Keratinocyte (primary cell): Measurements from ENCODE around the gene LRRC46. TPM values are rescaled to one million over a fixed set of nuclear protein-coding genes. Genes with fewer than 3 reads are reported as not detected.

ENCODE experiments used
- DNase-seq: peaks from one replicate; pipeline ENCODE4 v3.0.0-alpha.2; 2011; ENCODE audit warnings: low read depth, missing footprints, low spot score
- FAIRE-seq: peaks from 2 replicates; lab custom pipeline; 2011; peaks lifted over from hg19 to GRCh38; lab: Jason Lieb, UNC
- H2AFZ ChIP-seq: 2 replicates; pipeline ENCODE4 v1.6.0; 2012; ENCODE audit warnings: low read length, control low read depth, inconsistent platforms; ENCODE audit not compliant: control insufficient read depth
- H3K27ac ChIP-seq: 2 replicates; pipeline ENCODE4 v1.5.1; 2011; ENCODE audit warnings: low read length; ENCODE audit not compliant: control insufficient read depth, insufficient read depth
- H3K27me3 ChIP-seq: 3 replicates; pipeline ENCODE4 v1.6.0; 2011; ENCODE audit warnings: low read length; ENCODE audit not compliant: control insufficient read depth, insufficient read depth; ENCODE audit errors: extremely low read depth
- H3K36me3 ChIP-seq, 2 experiments: 2 replicates in 1 of 2; 3 replicates in 1 of 2; pipeline ENCODE4 v1.5.1; 2011; ENCODE audit warnings: low read length in 2 of 2, mild to moderate bottlenecking in 1 of 2; ENCODE audit not compliant: control insufficient read depth in 2 of 2, insufficient read depth in 2 of 2; ENCODE audit errors: extremely low read depth in 1 of 2
- H3K4me1 ChIP-seq: 3 replicates; pipeline ENCODE4 v1.5.1; 2011; ENCODE audit warnings: low read length; ENCODE audit not compliant: control insufficient read depth, insufficient read depth; ENCODE audit errors: extremely low read depth
- H3K4me2 ChIP-seq: 3 replicates; pipeline ENCODE4 v1.6.0; 2011; ENCODE audit warnings: low read depth, low read length; ENCODE audit not compliant: control insufficient read depth, insufficient read depth; ENCODE audit errors: extremely low read depth
- H3K4me3 ChIP-seq, 3 experiments: fragments of 200-600 bp in 1 of 3; sonication (generic) in 1 of 3; 2 replicates in 2 of 3; 3 replicates in 1 of 3; pipeline ENCODE4 v1.5.1; 2011 to 2016; ENCODE audit warnings: low read length in 3 of 3, mild to moderate bottlenecking in 3 of 3, control low read depth in 2 of 3, inconsistent platforms in 1 of 3, low read depth in 1 of 3, mixed read lengths in 1 of 3, mixed run types in 1 of 3, moderate library complexity in 1 of 3; ENCODE audit not compliant: control insufficient read depth in 2 of 3, insufficient read depth in 2 of 3; ENCODE audit errors: extremely low read depth in 1 of 3
- H3K79me2 ChIP-seq: 2 replicates; pipeline ENCODE4 v1.6.0; 2012; ENCODE audit warnings: low read length; ENCODE audit not compliant: control insufficient read depth, insufficient read depth
- H3K9ac ChIP-seq: 3 replicates; pipeline ENCODE4 v1.6.0; 2011; ENCODE audit warnings: low read length; ENCODE audit not compliant: control insufficient read depth, insufficient read depth; ENCODE audit errors: extremely low read depth
- H3K9me1 ChIP-seq: 3 replicates; pipeline ENCODE4 v1.6.0; 2011; ENCODE audit warnings: low read length; ENCODE audit not compliant: control insufficient read depth, insufficient read depth; ENCODE audit errors: extremely low read depth
- H3K9me3 ChIP-seq: 2 replicates; pipeline ENCODE4 v1.5.1; 2012; ENCODE audit warnings: low read depth, low read length; ENCODE audit not compliant: control insufficient read depth
- H4K20me1 ChIP-seq: 3 replicates; pipeline ENCODE4 v1.6.0; 2011; ENCODE audit warnings: low read length; ENCODE audit not compliant: control insufficient read depth, insufficient read depth; ENCODE audit errors: extremely low read depth
- CTCF ChIP-seq, 3 experiments: IDR thresholded peaks in 1 of 3; conservative IDR thresholded peaks in 1 of 3; optimal IDR thresholded peaks in 1 of 3; 2 replicates in 2 of 3; 3 replicates in 1 of 3; pipeline versions ENCODE3 to v1.5.1; 2011; ENCODE audit warnings: low read length in 3 of 3, mild to moderate bottlenecking in 3 of 3, moderate library complexity in 2 of 3, control low read depth in 1 of 3, inconsistent platforms in 1 of 3; ENCODE audit not compliant: insufficient read depth in 2 of 3; ENCODE audit errors: extremely low read depth in 1 of 3
- EZH2 ChIP-seq: IDR thresholded peaks from one replicate; pipeline ENCODE4 v1.6.1; 2012; ENCODE audit warnings: inconsistent platforms, mild to moderate bottlenecking, low read length, moderate library complexity
- dilution Hi-C: fragments of 300-500 bp; cut with MboI; formaldehyde crosslinking; loops from one replicate; pipeline ENCODE4 v1.7.0; 2020; ENCODE audit warnings: low sequenced_read_pairs; ENCODE audit not compliant: extremely low pct_ligation_motif_present
- polyA plus RNA-seq, 5 experiments: library from polyadenylated mRNA; depleted of rRNA in 3 of 5; stranded (reverse) in 3 of 5; stranded (forward) in 1 of 5; unstranded in 1 of 5; fragments of >200 nt; gene quantifications; 1 replicate in 1 of 5; 2 replicates in 3 of 5; 3 replicates in 1 of 5; pipeline versions ENCODE4 v1.2.1 to v1.2.3, GENCODE V29; 2011 to 2012; ENCODE audit warnings: missing spikeins in 2 of 5, low read depth in 1 of 5, low replicate concordance in 1 of 5

Gene LRRC46
- polyA plus RNA-seq, 1 donor (not counting 4 experiments of a cell fraction or from before 2014, with no cell fraction given) = 0.43 TPM

- Histone ChIP-seq H3K4me1 (peaks cover 20% of the 10 kb centered on the region), H3K4me2 (no peak overlapping the region), H2AFZ (no peak overlapping the region), H3K27me3 (no peaks in the 10 kb centered on the region), H3K9ac (no peak overlapping the region), H3K79me2 (no peaks in the 10 kb centered on the region), H3K9me1 (peaks cover 4% of the 10 kb centered on the region), H3K4me3 (no peak overlapping the region), H3K36me3 (peaks cover 0 to 4% of the 10 kb centered on the region in 2 experiments), H4K20me1 (no peaks in the 10 kb centered on the region), H3K27ac (no peak overlapping the region), H3K9me3 (no peaks in the 10 kb centered on the region)
- TF ChIP-seq EZH2 (no peak), CTCF (optimal IDR thresholded peaks at IDR 0.05 in 1 of 3, IDR thresholded peaks at IDR 0.05 in 1 of 3, conservative IDR thresholded peaks at IDR 0.05 in 1 of 3; ENCODE audit: extremely low read depth in 1 of 3, insufficient read depth in 2 of 3, low read length in 3 of 3) (no peak)
- dilution Hi-C loops = no loop called here
- DNase-seq = no peak
- FAIRE-seq = no peak
These were observed 22.5 kb upstream of the LRRC46 start for GRCh38 chr17:47808830-47809480.

- H3K4me1 ChIP-seq = peaks cover 20% of the 10 kb centered on the region
- H3K36me3 ChIP-seq = peaks cover 0 to 4% of the 10 kb centered on the region in 2 experiments
- no peak overlapping the region for H2AFZ ChIP-seq
- H3K4me2 ChIP-seq = peak overlapping the region; percentile 72
- peak; percentile 60 for DNase-seq
- H3K9me3 ChIP-seq = no peaks in the 10 kb centered on the region
- peak overlapping the region; percentile 62 for H3K9ac ChIP-seq
- peaks cover 4% of the 10 kb centered on the region for H3K9me1 ChIP-seq
- peak overlapping the region; percentile 85 for H3K27ac ChIP-seq
- FAIRE-seq = peak; percentile 97
- no peaks in the 10 kb centered on the region for H3K27me3 ChIP-seq
- peak overlapping the region in 1 of 3 experiments; percentile 30 for H3K4me3 ChIP-seq
- H4K20me1 ChIP-seq = no peaks in the 10 kb centered on the region
- TF ChIP-seq CTCF (optimal IDR thresholded peaks at IDR 0.05 in 1 of 3, IDR thresholded peaks at IDR 0.05 in 1 of 3, conservative IDR thresholded peaks at IDR 0.05 in 1 of 3; ENCODE audit: extremely low read depth in 1 of 3, insufficient read depth in 2 of 3, low read length in 3 of 3) = no peak
- no peak for TF ChIP-seq EZH2
- no peaks in the 10 kb centered on the region for H3K79me2 ChIP-seq
- dilution Hi-C loops = no loop called here
These were observed 21.2 kb upstream of the LRRC46 start for GRCh38 chr17:47810200-47810821.
